GM21786 (cell line): ENCODE measurements around the gene CDCP2.
"Not testable (repeated sequence)": the region's sequence is repeated elsewhere in the genome, so short reads cannot be mapped to it uniquely, and the experiment has no call there.

Experiments used
- ATAC-seq: cut with Tn5 transposase; IDR thresholded peaks from one replicate; pipeline ENCODE4 v1.9.1; 2021; ENCODE audit not compliant: unreplicated experiment

Gene CDCP2

DNA sequence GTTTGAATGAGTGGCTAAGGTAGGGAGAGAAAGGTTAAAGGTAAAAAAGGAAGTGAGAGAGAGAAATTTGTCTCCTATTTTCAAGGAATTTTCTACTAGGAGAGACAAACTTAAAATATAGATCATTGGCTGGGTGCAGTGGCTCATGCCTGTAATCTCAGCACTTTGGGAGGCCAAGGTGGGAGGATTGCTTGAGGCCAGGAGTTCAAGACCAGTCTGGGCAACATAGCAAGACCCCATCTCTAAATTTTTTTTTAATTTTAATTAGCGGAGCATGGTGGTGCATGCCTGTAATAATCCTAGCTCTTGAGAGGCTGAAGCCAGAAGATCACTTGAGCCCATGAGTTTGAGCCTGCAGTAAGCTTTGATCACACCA lies 58.1 kb downstream of the CDCP2 start:
- not testable (repeated sequence) for ATAC-seq

DNA sequence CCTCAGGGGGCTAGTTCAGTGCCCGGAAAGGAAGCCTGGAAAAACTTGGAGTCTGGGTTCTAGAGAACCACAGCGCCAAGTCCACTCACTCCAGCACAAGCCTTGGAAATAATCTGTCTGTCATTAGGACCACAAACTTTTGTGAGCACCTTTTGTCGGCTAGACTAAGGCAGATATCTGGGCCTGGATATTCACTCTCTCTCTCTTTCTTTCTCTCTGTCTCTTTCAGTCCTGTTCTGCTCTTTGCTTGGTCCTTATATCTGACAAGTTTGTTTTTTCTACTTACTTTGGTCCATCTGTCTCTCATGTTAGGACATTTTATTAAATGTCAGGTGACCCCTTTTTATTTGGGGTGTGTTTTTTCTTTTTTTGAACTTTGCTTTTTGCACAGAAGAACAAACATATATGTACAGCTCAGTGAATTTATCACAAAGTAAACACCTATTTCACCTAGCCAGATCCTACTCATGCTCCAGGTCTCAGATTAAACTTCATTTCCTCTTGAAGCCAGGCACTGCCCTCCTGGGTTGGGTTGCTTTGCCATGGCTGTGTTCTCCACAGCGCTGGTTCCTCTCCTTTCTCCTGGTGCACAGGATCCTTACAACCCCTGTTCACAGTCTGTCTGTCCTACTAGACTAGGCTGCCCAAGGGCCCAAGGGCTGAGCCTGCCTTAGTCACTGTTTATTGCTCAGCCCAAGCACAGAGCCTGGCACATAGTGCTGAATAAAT lies 58.6 kb downstream of the CDCP2 start:
- no peak for ATAC-seq

DNA sequence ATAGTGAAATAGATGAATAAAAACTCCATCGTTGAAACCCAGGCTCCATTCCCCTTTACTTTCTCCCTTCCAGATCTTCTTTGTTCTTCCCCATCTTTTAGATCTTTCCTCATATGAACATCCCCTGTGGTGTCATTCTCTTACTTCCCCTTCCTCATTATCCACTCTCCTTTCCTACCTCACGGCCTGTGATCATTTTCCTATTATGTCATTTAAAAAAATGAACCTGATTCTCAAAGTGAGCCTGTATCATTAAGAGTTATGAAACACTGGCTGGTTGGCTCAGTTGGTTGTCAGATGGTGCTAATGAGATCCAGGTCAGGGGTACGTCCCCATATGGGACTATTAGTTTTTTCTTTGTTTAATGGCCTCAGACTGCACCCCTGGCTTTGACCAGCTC lies 61.1 kb downstream of the CDCP2 start:
- ATAC-seq = no peak

- ATAC-seq = no peak
Measured at GRCh38 chr1:54088385-54088784, 64.4 kb downstream of the CDCP2 start.

DNA sequence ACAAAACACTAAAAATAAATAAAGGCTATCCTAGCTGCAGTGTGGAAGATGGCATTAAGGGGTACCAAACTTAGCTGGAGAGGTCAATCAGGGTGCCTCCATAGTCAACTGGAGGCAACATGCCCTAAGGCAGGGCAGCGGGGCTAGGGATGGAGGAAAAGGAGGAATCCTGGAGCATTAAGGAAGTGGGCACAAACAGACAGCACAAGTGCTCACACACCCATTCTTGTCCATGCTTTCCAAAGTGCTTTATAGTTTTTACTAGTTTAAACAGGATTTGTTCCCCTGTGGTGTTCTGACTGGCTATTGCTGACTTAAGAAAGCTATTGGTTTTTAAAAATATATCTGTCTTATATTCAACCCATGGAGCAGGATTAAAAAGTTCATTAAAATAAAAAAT lies 66.0 kb downstream of the CDCP2 start:
- no peak for ATAC-seq

- no peak for ATAC-seq
Measured at GRCh38 chr1:54084794-54085193, 68.0 kb downstream of the CDCP2 start.
